Common myeloid progenitor, CD34-positive (primary cell): ENCODE results near the gene ALOX5AP.

Source experiments
- CTCF ChIA-PET: fragments of 350-600 bp; sonication (Branson Sonifier 250); formaldehyde crosslinking; loops from one replicate; lab custom pipeline; 2021; ENCODE audit warnings: antibody characterized with exemption; lab: Charles Lee
- POLR2A ChIA-PET: fragments of 350-600 bp; sonication (Branson Sonifier 250); formaldehyde crosslinking; loops from one replicate; lab custom pipeline; 2021; ENCODE audit warnings: antibody characterized with exemption; lab: Charles Lee
- DNase-seq, 3 donors: peaks; one replicate each; pipeline versions ENCODE4 v3.0.0 to v3.0.0-alpha.2; 2013
- H3K27ac ChIP-seq, 2 experiments: 1 replicate in 1 of 2; 2 replicates in 1 of 2; pipeline ENCODE4 v1.7.0; 2013; ENCODE audit warnings: inconsistent platforms in 2 of 2, low read length in 2 of 2, mild to moderate bottlenecking in 2 of 2, low read depth in 1 of 2, moderate library complexity in 1 of 2; ENCODE audit not compliant: severe bottlenecking in 2 of 2, insufficient read depth in 1 of 2, poor library complexity in 1 of 2
- H3K27me3 ChIP-seq, 5 experiments: replicated peaks in 2 of 5; 1 replicate in 3 of 5; 2 replicates in 2 of 5; pipeline versions ENCODE4 v1.6.1 to v1.7.0; 2013; ENCODE audit warnings: low read length in 4 of 5, mild to moderate bottlenecking in 2 of 5, moderate library complexity in 2 of 5, inconsistent platforms in 1 of 5; ENCODE audit not compliant: insufficient read depth in 5 of 5, control insufficient read depth in 4 of 5
- H3K36me3 ChIP-seq, 4 experiments: 1 replicate in 2 of 4; 2 replicates in 2 of 4; pipeline versions ENCODE4 v1.6.1 to v1.7.0; 2013; ENCODE audit warnings: low read length in 3 of 4, control low read depth in 1 of 4, mild to moderate bottlenecking in 1 of 4; ENCODE audit not compliant: control insufficient read depth in 4 of 4, insufficient read depth in 4 of 4
- H3K4me1 ChIP-seq, 4 experiments: 1 replicate in 3 of 4; 2 replicates in 1 of 4; pipeline versions ENCODE4 v1.6.1 to v1.7.1; 2013; ENCODE audit warnings: low read length in 3 of 4, mild to moderate bottlenecking in 3 of 4, control low read depth in 1 of 4, inconsistent platforms in 1 of 4, moderate library complexity in 1 of 4; ENCODE audit not compliant: control insufficient read depth in 4 of 4, insufficient read depth in 4 of 4; ENCODE audit errors: control extremely low read depth in 1 of 4
- H3K4me3 ChIP-seq, 7 experiments: 1 replicate in 4 of 7; 2 replicates in 3 of 7; pipeline versions ENCODE4 v1.5.1 to v1.7.0; 2013; ENCODE audit warnings: mild to moderate bottlenecking in 7 of 7, low read length in 6 of 7, moderate library complexity in 6 of 7, inconsistent platforms in 2 of 7, low read depth in 2 of 7, control low read depth in 1 of 7; ENCODE audit not compliant: insufficient read depth in 4 of 7, control insufficient read depth in 1 of 7; ENCODE audit errors: extremely low read depth in 1 of 7
- H3K9me3 ChIP-seq, 5 experiments: 1 replicate in 4 of 5; 2 replicates in 1 of 5; pipeline versions ENCODE4 v1.6.1 to v1.7.1; 2013; ENCODE audit warnings: low read length in 4 of 5, mild to moderate bottlenecking in 2 of 5, inconsistent platforms in 1 of 5, low read depth in 1 of 5, moderate library complexity in 1 of 5; ENCODE audit not compliant: control insufficient read depth in 4 of 5, insufficient read depth in 2 of 5; ENCODE audit errors: control extremely low read depth in 1 of 5
- WGBS: methylation state at CpG from one replicate; pipeline ENCODE4 v1.1.5; 2013; ENCODE audit not compliant: insufficient coverage; 5-methylcytosine and 5-hydroxymethylcytosine counted together

Gene ALOX5AP

GRCh38 chr13:30773561-30773960, 38.2 kb downstream of the ALOX5AP start:
- H3K9me3 ChIP-seq: peaks cover 0 to 4% (median 0%) of the 10 kb centered on the region in 5 experiments
- ChIA-PET CTCF (interaction anchor here (1.2 kb wide), 1 partner anchor 14 kb away, joined by 3 read pairs; no protein-coding TSS in a partner anchor), POLR2A (no interaction called here)
- no peaks in the 10 kb centered on the region for H3K36me3 ChIP-seq
- peaks cover 0 to 8% (median 0%) of the 10 kb centered on the region in 5 experiments for H3K27me3 ChIP-seq
- H3K4me3 ChIP-seq: no peak overlapping the region
- no peaks in the 10 kb centered on the region for H3K4me1 ChIP-seq
- DNase-seq: no peak
- no peak overlapping the region for H3K27ac ChIP-seq

- Histone ChIP-seq H3K4me1 (no peaks in the 10 kb centered on the region), H3K9me3 (peaks cover 0 to 4% (median 0%) of the 10 kb centered on the region in 5 experiments), H3K27ac (no peak overlapping the region), H3K27me3 (peaks cover 0 to 8% (median 0%) of the 10 kb centered on the region in 5 experiments), H3K4me3 (no peak overlapping the region), H3K36me3 (no peaks in the 10 kb centered on the region)
- 100% methylated on average over 4 of the region's 8 CpGs for WGBS
- POLR2A ChIA-PET: no interaction called here
- CTCF ChIA-PET: no interaction called here
- no peak for DNase-seq
Observed at GRCh38 chr13:30774214-30774730, 38.9 kb downstream of the ALOX5AP start.

- no peak for DNase-seq
Observed at GRCh38 chr13:30776661-30777060, 41.3 kb downstream of the ALOX5AP start.

GRCh38 chr13:30779016-30779415, 43.7 kb downstream of the ALOX5AP start:
- 83% methylated on average over 5 of the region's 5 CpGs for WGBS
- CTCF ChIA-PET: interaction anchor here (1.4 kb wide), 1 partner anchor 16 kb away, joined by 3 read pairs; no protein-coding TSS in a partner anchor
- DNase-seq: no peak
- Histone ChIP-seq H3K4me3 (no peak overlapping the region), H3K27me3 (peaks cover 0 to 8% (median 0%) of the 10 kb centered on the region in 5 experiments), H3K9me3 (no peaks in the 10 kb centered on the region), H3K4me1 (no peaks in the 10 kb centered on the region), H3K36me3 (no peaks in the 10 kb centered on the region), H3K27ac (no peak overlapping the region)
- POLR2A ChIA-PET: no interaction called here

More at GRCh38 chr13:30776661-30777060, 41.3 kb downstream of the ALOX5AP start:
- Histone ChIP-seq H3K4me3 (no peak overlapping the region), H3K27me3 (peaks cover 0 to 8% (median 0%) of the 10 kb centered on the region in 5 experiments), H3K4me1 (no peaks in the 10 kb centered on the region), H3K36me3 (no peaks in the 10 kb centered on the region), H3K27ac (no peak overlapping the region), H3K9me3 (peaks cover 0 to 3% (median 0%) of the 10 kb centered on the region in 5 experiments)
- WGBS: 83% methylated on average over 1 of the region's 2 CpGs
- ChIA-PET POLR2A (no interaction called here), CTCF (interaction anchor here (1.2 kb wide), 1 partner anchor 28 kb away, joined by 3 read pairs; no protein-coding TSS in a partner anchor)

GRCh38 chr13:30779608-30780007, 44.3 kb downstream of the ALOX5AP start:
- ChIA-PET CTCF (interaction anchor here (1.4 kb wide), 1 partner anchor 17 kb away, joined by 3 read pairs; no protein-coding TSS in a partner anchor), POLR2A (no interaction called here)
- peaks cover 0 to 8% (median 0%) of the 10 kb centered on the region in 5 experiments for H3K27me3 ChIP-seq
- WGBS: 93% methylated on average over 3 of the region's 3 CpGs
- H3K4me3 ChIP-seq: no peak overlapping the region
- H3K36me3 ChIP-seq: no peaks in the 10 kb centered on the region
- H3K4me1 ChIP-seq: no peaks in the 10 kb centered on the region
- DNase-seq: no peak
- H3K9me3 ChIP-seq: no peaks in the 10 kb centered on the region
- no peak overlapping the region for H3K27ac ChIP-seq

- POLR2A ChIA-PET: no interaction called here
Observed at GRCh38 chr13:30780338-30780981, 45.1 kb downstream of the ALOX5AP start.

More at GRCh38 chr13:30780338-30780981, 45.1 kb downstream of the ALOX5AP start:
- CTCF ChIA-PET: interaction anchor here (0.9 kb wide), 1 partner anchor 12 kb away, joined by 4 read pairs; no protein-coding TSS in a partner anchor
- Histone ChIP-seq H3K27me3 (peaks cover 0 to 8% (median 0%) of the 10 kb centered on the region in 5 experiments), H3K4me3 (no peak overlapping the region), H3K4me1 (no peaks in the 10 kb centered on the region), H3K9me3 (no peaks in the 10 kb centered on the region), H3K36me3 (no peaks in the 10 kb centered on the region), H3K27ac (no peak overlapping the region)
- DNase-seq: no peak
- WGBS: 100% methylated on average over 1 of the region's 2 CpGs
